ENCODE data around the gene NUBP2.

Gene NUBP2

DNA sequence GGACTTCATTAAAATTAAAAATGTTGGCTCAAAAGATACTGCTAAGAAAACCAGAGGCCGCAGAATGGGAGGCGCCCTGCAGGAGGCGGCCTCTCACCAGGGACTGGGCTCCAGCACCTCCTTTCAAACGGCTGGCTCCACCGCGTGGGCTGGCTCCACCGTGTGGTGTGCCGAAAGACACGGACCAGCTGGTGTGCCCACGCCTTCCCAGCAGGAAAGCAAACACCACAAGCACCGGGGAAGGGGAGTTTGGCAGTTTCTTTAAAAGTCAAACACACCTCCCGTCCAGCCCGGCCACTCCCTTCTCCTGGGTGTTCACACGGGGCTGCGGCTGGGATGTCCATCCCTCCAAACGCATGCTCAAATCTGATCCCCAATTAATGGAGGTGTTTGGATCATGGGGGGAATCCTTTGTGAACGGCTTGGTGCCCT is 30.0 kb downstream of the NUBP2 start:
- peak in 2 of 5 experiments; percentile 30 to 56 for DNase-seq

DNA sequence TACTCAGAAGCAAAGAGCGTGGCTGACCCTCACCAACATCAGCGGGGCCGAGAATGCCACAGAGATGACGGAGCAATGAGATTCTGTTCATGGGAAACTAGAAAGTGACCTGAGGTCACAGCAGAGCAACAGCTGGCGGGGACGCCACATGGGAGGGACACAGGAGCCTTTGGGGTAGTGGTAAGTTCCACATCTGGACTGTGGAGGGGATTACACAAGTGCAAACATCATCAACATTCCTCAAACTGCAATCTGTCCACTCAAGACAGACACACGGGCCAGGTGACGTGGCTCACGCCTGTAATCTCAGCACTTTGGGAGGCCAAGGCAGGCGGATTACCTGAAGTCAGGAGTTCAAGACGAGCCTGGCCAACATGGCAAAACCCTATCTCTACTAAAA is 32.7 kb downstream of the NUBP2 start:
- no peak for DNase-seq

DNA sequence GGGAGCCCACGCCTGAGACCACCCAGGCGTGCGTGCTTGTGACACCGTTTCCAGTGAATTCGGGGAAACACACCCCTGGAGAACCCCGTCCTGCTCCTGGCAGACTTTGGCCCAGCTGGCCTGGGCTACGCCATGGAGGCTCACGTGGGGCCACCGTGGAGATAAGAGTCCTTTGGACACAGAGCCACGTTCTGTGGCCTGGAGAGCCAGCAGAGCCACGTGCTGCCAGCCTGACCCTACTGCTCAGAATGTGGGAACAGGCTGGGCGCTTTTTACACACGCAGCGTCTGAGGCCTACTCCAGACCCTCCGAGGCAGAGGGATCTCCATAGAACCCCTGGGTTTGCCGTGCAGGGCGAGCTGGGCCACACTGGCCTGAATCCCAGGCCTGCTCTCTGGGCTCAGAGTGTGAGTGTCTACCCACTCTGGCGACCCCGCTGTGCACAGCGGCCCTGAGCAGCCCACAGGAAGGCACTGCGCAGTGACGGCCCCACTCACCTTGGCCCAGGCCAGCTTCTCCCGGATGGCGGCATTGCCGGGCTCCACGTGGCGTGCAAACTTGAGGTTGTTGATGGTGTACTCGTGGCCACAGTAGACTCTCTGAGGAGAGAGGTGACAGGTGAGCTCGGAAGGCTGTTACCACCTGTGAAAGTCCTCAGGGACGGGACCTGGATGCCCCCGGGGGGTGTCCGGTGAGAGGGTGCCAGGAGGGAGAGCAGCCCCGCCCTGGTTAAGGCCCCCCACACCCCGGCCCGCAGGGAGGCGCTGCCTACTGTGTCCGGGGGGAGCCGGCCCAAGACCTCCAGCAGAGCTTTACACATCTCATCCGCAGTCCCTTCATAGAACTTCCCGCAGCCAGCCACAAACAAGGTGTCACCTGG is 33.9 kb downstream of the NUBP2 start:
- DNase-seq = no peak

DNA sequence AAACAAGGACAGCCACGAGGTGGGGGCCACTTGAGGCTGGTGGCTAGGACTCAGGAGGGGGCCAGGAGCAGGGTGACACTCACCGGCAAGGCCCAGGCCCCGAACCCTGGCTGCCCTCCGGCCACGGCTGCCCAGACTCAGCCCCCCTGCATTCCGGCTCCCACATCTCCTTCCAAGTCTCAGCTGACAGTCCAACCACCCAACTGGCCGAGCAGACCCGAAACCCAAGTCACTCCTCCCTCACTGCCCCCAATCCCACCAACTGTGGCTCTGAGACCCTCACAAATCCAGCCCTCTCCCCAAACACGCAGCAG is 34.5 kb downstream of the NUBP2 start:
- DNase-seq = no peak

DNA sequence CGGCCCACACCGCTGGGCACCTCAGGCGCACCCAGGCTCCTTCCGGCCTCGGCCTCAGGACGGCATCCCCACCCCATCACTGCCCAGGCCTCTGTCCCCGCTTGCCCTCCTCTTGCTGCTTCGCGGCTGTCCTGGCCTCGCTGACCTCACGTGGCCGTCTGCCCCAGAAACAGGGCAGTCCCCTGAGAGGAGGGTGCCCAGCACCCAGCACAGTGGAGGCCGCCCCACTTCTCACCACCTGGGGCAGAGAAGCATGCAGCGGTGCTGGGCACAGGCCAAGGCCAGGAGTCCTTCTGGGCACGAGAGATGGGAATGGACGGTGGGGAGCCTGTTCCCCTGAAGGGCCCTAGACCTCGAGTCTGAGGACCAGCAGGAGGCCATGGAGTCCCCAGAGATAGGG is 35.0 kb downstream of the NUBP2 start:
- no peak for DNase-seq

DNA sequence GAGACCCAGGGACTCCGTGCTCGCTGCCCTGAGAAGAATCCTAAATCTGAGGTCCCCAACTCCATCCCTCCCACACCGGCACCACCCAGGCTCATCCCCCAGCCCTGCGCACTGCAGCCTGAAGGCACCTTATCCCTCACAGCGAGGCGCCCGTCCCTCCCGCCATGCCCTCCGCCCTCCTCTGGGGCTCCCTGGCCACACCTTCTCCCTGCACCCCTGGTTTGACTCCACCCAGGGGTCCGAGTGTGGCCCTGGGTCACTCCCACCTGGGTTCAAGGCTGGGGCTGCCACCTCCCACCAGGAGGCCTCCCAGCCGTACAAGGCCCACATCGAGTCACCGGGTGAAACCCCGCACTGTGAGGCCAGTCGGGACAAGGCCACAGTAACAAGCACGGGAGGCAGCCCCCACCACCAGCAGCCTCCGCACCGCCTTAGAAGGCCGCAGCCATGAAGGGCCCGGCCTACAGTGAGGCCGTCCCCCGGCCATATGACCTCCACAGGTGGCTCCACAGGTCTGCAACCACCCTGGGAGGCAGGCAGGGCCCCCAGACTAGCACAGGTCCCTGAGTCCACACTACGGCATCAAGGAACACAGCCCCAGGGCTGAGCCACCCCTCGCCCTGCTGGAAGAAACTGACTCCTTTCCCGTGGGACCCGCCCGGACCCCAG is 35.6 kb downstream of the NUBP2 start:
- DNase-seq = no peak

DNA sequence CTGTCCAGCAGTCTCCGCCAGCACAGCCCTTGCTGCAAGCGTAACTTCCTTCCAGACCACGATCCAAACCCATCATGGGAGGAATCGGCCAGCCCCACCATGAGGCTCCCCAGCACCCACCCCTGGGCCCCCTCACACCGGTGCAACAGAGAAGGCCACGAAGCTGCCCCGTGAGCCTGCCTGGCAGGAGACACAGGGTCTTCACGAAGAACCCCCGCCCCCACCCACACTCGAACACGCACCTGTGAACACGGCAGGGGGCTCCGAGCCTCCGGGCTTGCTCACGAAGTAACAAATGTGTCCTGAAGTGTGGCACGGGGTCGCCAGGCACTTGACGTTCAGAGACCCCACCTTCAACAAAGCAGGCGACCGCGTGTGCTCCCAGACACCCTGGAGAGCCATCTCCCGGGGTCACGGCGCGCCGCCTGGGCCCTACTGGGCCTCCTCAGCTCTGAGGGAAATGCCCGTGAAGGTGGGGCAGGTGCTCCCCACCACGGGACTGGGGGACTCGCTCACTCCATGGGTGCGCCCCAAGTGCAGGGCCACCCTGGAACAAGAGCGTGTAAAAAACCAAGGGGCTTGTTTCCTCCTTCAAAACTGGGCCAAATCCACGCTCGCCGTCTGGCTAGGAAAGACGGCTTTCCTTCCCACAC is 36.2 kb downstream of the NUBP2 start:
- no peak for DNase-seq

DNA sequence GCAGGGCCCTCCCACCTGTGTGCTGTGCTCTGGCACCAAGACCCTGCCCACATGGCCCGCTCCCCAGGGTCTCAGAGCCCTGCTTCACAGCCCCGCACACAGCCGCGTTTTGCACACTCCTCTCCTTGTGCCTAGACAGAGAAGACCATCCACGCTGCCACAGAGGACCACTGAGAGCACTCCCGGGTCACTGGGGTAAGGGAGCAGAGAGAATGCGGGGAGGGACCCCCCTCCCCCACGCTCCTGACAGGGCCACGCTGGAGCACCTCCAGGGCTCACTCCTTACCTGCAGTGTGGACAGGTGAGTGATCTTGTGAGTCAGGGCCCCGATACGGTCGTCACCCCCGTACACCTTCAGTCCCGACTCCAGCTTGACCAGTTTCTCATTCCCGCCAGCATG is 36.9 kb downstream of the NUBP2 start:
- DNase-seq = no peak

DNA sequence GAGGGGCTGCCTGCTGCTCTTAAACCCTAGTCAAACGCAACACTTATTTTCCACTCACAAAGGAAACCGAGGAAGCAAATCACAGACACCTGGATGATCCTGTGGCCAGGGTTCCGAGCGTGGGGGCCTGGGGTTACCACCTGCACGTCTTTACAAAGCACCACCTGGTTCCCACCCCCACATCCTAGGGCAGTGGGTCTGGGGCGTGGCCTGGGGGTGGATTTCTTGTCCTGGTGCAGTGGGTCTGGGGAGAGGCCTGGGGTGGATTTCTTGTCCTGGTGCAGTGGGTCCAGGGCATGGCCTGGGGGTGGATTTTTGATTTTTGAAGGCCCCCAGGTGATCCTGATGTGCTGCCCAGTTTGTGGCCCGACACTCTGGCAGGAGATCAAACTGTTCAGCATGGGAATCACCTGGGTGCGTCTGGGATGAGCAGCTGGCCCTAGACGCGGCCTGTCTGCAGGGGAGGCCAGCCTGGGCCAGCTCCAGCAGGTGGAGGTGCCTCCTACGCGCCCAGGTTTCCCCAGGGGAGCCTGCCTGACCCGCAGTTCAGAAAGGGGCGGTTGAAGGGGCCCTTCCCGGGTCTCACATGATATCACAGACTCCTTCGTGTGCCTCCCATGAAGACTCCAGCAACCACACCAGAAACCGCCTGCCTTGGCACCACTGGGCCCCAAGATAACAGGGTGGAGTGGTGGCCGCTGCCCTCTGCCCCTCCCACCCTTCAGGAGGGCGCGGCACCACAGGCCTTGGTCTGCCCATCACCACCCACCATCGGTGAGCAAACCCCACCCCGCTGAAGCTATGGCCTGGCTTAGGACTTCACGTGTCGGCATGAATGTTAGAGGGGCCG is 37.6 kb downstream of the NUBP2 start:
- no peak for DNase-seq

DNA sequence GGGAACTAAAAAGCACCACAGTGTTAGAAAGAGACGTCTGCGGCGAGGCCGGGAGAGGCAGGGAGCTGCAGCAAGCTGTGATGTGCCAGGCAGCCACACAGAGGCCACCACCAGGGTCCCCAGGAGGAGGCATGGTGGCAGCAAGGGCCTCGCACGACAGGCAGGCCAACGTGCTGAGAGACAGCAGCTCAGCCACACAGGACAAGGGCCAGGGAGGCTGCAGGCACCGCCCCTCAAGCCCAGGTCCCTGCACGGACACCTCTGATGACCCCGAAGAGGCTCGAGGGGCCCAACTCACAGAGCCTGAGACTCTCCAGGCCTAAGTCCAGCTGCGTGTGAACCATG is 38.2 kb downstream of the NUBP2 start:
- no peak for DNase-seq

DNA sequence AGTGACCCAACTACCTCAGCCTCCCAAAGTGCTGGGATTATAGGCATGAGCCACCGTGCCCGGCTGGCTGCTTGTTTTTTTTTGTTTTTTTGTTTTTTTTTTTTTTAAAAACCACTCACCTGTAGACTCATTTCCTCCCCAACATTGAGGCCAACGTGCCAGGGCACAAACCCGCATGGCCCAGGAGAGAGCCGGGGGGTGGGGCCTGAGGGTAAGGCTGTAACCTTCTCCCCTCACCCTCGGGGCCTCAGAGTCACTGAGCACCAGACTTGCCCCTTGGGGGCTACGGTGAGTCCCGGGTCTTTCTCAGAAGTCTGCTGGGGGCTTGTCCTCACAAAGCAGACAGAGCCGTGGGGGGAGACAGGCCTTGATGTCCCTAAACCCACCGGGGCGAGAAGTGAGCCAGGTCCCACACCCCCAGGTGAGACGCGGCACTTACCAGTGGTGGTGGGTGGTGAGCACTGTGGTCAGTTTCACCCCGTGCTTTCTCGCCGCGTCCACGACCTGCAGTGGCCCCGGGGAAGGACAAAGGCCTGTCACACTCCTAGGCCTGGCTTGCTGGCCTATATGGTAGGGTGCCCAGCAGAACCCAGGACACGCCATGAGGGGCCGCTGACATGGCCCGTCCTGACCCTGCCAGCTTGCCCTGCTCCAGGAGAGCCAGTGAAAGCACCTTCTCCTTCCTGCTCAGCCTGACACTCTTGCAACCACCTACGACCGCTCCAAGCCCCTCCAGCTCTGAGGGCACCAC is 39.3 kb downstream of the NUBP2 start:
- no peak for DNase-seq

DNA sequence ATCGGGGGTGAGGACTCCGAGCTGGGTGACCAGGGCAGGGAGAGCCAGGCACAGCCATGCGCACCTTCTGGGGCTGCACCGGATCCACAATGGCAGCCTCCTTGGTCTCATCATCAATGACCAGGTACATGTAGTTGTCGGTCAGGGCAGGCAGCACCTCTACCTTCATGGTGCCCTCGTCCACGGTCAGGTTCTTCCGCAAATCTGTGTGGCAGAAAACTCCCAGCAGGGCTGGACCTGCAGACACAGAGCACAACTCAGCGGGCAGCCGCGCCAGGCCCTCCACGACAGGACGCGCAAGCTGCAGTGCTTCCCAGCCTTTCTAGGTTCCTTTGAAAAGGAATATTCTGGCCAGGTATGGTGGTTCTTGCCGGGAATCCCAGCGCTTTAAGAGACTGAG is 40.0 kb downstream of the NUBP2 start:
- DNase-seq = no peak

DNA sequence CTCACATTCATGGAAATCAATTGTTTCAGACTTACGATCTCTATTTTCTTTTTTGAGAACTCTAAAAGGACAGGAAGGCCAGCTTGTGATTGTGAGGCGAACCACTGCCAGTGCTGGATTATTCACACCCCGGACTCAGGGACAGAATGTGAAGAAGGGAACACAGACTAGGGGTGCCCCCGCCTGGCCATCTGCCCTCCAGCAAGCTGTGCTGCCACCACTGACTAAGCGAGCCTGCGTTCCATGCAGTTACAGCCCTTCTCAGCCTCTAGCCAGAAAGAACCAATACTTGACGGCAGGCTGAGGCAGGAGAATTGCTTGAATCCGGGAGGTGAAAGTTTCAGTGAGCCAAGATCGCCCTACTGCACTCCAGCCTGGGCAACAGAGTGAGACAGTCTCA is 41.1 kb downstream of the NUBP2 start:
- DNase-seq = peak in 1 of 5 experiments; percentile 43

DNA sequence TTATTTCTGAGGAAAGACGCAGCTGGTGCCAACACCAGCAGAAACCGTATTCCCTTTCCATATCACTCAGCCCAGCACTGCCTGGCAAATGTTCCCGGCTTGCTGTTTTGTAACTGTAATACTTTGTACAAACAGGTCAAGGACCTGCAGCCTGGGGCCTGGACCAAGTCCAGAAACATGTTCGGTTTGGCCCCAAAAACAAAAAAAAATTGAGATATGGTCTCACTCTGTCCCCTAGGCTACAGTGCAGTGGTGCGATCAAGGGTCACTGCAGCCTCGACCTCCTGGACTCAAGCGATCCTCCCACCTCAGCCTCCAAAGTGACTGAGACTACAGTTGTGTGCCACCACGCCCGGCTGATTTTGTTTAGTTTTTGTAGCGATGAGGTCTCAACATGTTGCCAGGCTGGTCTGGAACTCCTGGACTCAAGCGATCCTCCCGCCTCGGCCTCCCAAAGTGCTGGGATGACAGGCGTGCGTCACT is 42.7 kb downstream of the NUBP2 start:
- DNase-seq = no peak

DNA sequence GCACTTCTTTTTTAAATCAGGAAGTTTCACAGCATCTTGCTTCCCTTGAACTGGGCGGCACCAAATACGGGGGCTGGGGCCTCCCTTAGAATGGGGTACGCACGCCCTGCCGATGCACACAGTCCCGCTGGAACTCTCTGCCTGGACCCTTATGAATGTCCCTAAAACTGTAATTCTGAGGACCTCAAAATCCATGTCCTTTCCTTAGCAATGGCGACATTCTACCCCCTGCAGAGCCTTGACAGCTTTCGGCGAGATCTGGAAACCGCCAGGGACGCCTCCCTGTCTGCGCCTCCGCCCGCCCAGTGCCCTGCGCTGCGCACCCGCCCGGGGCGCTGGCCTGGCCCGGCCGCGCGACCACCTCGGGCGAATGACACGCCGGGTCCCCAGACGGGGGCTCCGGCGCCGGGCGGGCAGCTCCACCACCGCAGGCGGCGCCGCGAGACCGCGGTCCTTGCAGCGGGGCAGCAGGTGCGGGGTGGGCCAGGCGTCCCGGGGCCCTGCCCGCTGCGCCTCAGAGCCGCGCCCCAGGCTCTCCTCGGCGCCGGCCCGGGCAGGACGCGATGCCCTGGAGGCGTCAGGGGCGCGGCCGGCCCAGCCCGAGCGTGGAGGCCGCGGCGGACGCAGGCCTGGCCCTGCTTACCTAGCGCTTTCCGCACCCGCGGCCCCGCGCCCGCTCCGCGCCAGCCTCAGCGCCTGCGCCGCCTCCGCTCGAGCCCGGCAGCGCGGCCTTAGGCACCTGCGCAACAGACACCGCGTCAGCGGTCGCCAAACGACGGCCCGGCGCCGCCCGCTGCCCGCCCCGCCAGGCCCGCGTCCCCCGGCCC is 43.3 kb downstream of the NUBP2 start:
- peak; percentile 52 to 88 (median 69) for DNase-seq

DNA sequence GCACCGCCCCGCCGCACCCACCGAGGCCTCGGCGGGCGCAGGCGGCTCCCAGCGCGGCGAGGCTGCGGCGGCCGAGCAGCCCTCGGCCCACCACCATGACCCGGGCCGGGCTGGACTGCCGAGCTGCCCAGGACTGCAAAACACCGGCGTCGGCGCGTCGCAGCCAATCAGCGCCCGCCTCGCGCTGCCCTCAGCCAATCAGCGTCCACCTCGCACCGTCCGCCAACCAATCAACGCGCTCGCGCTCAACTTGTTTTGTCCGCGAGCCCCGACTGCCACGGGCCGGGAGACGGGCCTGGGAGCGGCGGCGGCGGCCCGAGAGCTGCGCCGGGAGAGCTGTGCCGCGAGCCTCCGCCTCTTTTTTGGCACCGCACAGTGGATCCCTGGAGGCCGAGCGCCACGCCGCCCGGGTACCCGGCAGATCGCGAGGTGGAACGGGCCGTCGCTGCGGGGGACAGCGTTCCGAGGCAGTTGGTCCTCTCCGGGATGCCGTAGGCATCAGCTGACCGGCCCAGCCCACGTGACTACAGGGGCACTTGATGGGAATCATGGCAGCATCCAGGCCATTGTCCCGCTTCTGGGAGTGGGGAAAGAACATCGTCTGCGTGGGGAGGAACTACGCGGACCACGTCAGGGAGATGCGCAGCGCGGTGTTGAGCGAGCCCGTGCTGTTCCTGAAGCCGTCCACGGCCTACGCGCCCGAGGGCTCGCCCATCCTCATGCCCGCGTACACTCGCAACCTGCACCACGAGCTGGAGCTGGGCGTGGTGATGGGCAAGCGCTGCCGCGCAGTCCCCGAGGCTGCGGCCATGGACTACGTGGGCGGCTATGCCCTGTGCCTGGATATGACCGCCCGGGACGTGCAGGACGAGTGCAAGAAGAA is 44.2 kb downstream of the NUBP2 start, which contains the start of the genes FAHD1 and HAGH:
Gene FAHD1, plus strand, starts transcription at position 516 of the 883 bp plus-strand sequence. Its CDS starts 33 bp downstream, at position 549.
Gene HAGH, minus strand, starts transcription at position 135 of the 883 bp plus-strand sequence. Its CDS starts 38 bp downstream, at position 97.
- peak; percentile 83 to 95 (median 86) for DNase-seq

DNA sequence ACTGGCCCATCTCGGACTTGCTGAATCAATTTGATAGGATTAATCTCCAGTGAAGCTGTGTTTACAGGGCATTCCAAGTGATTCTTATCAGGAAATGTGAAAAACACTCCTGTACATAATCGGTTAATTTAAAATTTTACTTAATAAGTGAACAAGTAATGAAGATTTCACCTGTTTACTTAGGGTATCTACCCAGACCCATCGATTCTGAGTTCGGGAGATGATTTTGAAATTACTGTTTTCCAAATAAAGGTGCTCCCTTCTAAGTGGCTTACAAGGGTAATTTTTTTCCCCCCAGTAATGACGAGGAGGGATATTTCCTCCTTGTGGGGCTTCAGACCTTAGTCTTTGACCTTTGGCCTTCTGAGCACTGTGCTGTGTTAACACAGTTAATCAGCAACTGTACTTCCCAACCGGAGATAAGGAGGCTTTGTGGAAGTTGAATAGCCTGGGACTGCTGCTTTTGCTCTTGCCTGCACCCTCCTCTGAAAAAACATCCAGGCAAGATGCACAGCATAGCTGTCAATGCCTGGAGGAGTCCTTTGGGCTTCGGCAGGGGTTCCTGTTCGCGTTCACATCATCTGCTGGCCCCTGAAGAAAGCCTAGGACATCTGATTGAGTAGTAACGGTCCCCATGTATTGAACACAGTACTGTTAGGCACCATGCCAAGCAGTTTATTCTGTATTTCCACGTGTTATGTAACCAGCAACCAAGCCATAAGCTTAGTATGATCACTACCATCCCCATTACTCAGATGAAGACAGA is 46.1 kb downstream of the NUBP2 start:
- no peak for DNase-seq

DNA sequence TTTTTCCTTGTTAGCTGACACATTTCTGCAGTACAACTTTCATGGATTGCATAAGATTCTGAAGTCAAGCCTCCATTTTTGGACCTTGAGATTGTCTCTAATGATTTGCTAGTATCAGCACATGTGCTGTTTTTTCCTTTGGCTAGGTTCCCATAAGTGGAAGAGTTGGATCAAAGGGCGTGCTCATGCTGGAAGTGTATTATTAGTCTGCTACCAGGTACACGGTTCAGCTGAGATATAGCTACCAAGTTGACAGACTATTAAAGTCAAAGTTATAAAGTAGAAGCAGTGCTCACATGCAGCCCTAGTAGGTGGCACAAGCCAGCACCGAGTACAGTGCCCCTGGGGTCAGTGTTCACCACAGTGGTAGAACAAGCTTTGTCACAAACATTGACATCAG is 47.5 kb downstream of the NUBP2 start:
- DNase-seq = no peak
